GM19468 (cell line): ENCODE measurements around the gene TRPC4AP.
"Not testable (repeated sequence)": the region's sequence is repeated elsewhere in the genome, so short reads cannot be mapped to it uniquely, and the experiment has no call there.

Experiments
- ATAC-seq: cut with Tn5 transposase; IDR thresholded peaks from one replicate; pipeline ENCODE4 v1.9.1; 2021; ENCODE audit warnings: mild to moderate bottlenecking, moderate library complexity, moderate number of reproducible peaks; ENCODE audit not compliant: unreplicated experiment; ENCODE audit errors: extremely low read depth

Gene TRPC4AP

DNA sequence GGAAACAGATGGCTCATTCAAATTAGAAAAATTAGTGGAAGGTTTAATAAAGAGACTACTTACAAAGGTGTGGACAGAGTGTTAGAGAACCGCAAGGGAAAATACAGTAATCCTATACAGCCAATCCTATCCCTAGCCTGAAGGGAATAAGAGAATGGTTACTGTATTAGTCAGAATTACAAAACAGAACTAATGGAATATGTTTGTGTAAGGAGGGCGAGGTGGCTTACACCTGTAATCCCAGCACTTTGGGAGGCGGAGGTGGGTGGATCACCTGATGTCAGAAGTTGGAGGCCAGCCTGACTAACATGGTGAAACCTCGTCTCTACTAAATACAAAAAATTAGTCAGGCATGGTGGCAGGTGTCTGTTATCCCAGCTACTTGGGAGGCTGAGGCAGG lies 16.3 kb upstream of the TRPC4AP start:
- no peak for ATAC-seq

DNA sequence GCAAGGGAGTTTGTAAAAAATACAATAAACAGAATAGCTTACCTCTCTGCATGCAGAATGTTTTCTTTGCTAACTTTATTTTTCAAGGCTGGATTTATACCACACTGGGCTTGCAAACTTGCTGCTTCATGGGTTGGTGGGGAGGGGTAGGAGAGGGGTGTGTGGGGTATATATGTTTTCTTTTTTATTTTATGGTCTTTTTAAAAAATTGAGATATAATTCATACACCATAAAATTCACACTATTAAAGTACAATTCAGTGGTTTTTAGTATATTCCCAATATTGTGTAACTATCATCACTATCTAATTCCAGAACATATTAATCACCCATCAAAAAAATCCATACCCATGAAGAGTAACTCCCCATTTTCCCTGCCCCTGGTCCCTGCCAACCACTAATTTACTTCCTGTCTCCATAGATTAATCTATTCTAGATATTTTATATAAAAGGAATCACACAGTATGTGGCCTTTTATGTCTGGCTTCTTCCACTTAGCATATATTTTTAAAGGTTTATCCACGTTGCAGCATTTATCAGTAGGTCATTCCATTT lies 14.3 kb upstream of the TRPC4AP start:
- no peak for ATAC-seq

DNA sequence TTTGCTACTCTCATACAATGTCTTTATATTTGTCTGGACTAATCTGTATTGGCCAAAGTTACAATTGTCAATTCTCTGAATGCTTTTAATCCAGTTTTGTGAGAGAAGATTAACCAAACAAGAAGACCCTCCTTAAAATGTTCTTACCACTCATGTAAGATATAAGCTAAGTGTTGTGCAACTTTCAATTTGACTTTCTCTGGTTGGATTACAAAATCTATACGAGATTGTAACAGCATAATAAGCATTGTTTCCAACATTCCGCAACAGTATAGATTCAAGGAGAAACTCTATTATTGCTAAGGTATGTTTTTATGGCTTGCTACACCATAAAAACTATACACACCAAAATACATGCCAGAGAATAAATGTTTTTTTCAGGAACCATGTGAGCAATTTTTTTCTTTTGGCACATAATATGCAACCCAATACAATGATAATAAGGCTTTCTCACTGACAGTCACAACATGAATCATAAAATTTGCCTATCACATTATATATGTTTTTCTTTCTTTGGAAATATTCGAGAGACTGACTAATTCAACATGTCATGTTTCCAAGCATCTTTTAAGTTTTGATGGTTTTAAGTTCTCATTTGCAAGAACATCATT lies 12.2 kb upstream of the TRPC4AP start:
- ATAC-seq: no peak

DNA sequence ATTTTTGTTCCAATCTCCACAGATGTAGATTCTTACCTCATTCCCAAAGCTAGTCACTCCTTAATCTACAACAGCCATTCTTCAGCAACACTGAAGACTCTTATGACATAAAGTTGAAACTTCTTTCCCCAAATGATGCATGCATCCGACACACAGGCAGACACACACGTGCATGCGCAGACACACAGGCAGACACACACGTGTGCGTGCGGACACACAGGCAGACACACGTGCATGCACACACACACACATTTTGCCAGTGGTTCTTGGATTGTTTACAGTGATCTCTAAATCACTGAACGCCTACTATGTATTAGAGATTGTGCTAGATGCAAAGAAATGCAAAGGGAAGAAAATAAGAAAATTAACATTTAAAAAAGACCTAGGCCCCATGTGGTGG lies 9.0 kb upstream of the TRPC4AP start:
- no peak for ATAC-seq

DNA sequence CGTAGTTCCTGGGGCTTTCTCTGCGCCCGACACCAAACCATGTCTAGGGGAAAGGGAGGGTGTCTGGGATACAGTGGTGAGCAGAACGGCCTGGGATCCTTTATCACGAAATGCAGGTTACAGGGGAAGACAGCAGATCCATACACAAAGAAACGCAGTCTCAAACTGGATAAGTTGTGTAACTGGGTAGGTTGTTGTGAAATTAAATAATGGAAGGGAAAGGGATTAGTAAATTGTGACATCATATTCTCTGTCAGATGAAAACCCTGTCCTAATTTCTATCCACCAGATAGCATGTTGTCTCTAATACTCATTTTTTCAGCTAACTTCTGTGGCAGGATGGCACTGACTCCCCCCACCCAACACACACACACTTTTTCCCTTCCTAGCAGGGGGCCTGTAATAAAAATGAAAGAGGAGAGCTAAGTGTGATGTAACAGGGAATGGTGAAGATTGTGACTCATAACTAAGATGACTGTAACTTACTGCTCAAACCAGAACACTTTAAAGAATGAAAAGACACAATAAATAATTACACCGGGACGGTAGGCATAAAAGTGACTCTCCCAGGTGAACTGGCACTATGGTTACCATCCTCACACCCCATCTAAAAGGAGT lies 769 bp upstream of the TRPC4AP start:
- ATAC-seq: no peak

DNA sequence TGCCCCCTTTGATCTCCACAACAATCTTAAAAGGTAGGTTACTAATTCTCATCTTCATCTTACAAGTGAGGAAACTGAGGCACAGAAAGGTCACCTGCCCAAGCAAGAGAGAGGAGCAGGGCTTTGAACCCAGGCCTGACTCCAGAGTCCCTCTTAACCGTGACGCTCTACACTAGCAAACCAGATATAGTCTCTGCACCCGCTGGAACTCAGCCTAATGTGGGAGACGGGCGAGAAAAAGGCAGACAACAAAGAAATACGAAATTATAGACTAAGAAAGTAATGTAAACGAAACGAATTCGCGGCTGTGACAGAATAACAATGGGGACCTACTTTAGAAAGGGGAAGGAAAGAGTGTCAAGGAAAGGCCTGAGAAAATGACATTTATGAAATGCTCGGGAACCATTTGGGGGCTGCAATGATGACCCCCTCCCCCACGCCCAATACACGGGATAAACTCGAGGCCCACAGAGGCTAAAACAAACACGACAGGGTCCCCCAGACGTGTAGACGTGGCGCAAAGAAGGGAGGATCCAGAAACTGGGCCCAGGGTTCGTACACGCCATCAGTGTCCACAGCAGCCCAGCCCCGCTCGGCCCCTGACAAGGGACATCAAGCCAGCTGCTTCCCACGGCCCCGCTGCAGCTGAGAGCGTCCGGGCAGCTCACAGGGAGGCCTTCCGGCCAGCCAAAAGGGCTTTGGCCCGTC lies 637 bp downstream of the TRPC4AP start:
- ATAC-seq: no peak

DNA sequence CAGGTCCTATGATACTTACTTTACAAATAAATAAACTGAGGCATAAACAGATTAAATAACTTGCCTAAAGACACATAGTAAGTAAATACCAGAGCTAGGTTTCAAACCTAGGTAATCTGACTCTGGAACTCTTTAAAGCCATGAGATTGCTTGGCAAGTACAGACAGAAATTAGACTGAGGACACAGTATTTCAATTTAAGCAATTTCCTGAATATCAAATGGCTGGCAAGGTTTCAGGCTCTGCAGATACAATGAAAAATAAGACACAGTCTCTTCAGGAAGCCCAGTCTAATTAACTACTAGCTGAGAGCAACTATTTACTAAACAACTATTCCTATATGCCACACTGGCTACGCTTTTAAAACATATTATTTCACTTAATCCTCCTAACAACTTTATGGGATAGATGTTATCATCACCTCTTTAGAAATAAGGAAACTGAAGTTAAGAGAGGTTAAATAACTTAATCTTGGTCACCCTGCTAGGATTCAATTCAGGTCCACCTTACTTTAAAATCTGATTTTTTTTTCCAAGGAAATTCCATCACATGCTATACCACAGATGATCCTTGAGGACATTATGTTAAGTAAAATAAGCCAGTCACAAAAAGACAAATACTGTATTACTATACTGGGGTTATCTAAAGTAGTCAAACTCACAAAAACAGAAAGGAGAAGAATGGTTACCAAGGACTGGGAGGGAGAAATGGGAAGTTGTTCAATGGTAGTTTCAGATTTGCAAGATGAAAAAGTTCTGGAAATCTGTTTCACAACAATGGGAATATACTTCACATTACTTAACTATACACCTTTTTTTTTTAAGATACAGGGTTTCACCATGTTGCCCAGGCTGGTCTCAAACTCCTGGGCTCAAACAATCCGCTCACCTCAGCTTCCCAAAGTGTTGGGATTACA lies 4.1 kb downstream of the TRPC4AP start:
- ATAC-seq: no peak

DNA sequence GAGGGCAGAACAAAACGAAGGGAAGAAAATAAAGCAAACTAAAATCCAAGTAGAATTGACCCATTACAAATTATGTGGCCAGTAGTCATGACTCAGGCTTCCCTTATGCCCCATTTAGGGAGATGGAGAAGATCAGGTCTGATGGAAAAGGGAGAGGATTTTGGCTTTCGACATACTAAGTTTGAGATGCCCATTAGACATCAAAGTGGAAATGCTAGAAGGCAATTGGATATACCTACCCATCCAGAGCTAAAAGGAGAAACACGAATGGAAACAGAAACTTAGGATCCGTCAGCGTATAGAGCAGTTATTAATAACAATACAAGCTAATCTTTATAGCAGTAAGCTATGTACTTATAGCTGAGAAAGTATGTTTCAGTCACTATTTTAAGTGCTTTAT lies 4.8 kb downstream of the TRPC4AP start:
- ATAC-seq: no peak

DNA sequence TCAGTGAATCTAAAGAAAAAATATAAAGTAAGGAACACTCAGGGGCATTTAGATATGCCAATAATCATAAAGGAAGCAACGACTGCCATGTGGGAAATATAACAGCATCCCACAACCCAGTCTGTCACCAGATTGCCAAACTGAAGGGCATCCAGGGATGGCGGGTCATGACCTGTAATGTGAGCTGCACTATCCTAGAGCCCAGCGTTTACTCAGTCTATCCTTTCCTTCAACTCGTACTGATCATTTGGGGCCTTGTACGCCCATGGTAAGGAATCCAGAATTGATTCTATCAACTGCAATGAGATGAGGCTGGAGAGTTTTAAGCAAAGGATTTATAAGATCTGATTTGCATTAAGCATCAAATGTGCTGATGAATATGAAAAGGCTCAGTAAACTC lies 5.3 kb downstream of the TRPC4AP start:
- ATAC-seq: no peak

DNA sequence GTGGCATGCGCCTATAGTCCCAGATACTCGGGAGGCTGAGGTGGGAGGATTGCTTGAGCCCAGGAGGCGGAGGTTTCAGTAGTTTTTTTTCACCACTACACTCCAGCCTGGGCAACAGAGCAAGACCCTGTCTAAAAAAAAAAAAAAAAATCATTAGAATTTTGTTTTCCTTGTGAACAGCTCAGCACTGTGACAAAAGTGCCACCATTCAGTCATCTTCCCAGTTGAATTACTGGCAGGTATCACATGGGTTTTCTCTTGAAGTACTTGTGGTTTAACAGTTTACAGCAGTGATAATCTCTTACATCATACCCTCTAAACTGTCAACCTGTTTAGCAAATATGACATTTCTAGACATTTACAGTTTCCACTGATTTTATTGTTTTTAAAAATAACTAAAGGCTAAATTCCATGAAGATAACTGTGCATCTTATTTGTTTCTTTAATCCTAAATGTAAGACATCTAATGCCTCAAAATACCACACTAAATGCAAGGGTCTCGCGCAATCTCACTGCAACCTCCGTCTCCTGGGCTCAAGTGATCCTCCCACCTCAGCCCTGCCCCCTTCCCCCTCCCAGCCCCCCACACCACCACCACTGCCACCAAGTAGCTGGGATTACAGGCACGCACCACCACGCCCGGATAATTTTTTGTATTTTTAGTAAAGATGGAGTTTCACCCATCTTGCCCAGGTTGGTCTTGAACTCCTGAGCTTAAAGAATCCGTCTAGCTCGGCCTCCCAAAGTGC lies 7.0 kb downstream of the TRPC4AP start:
- no peak for ATAC-seq

DNA sequence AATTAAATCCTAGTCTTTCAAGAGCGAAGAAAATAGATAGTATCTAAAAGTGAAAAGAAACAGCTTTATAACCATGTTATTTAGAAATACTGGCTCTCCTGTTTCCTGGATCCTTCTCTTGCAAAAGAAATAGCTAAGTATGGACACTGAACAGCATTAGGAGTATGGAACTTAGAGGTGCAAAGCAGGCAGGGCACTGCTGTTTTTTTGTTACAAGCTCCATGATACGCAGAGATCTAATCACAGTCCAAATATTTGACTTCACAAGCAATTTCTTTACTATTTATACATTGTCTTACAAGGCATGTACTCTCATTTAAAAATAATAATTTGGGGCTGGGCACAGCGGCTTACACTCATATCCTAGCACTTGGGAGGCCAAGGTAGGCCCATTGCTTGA lies 7.6 kb downstream of the TRPC4AP start:
- ATAC-seq: no peak

DNA sequence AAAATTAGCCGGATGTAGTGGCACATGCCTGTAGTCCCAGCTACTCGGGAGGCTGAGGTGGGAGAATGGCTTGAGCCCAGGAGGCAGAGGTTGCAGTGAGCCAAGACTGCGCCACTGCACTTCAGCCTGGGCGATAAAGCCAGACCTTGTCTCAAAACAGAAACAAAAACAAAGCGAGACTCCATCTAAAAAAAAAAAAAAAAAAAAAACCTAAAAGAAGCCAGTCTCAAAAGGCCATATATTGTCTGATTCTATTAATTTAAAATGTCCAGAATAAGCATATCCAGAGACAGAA lies 12.3 kb downstream of the TRPC4AP start:
- not testable (repeated sequence) for ATAC-seq

DNA sequence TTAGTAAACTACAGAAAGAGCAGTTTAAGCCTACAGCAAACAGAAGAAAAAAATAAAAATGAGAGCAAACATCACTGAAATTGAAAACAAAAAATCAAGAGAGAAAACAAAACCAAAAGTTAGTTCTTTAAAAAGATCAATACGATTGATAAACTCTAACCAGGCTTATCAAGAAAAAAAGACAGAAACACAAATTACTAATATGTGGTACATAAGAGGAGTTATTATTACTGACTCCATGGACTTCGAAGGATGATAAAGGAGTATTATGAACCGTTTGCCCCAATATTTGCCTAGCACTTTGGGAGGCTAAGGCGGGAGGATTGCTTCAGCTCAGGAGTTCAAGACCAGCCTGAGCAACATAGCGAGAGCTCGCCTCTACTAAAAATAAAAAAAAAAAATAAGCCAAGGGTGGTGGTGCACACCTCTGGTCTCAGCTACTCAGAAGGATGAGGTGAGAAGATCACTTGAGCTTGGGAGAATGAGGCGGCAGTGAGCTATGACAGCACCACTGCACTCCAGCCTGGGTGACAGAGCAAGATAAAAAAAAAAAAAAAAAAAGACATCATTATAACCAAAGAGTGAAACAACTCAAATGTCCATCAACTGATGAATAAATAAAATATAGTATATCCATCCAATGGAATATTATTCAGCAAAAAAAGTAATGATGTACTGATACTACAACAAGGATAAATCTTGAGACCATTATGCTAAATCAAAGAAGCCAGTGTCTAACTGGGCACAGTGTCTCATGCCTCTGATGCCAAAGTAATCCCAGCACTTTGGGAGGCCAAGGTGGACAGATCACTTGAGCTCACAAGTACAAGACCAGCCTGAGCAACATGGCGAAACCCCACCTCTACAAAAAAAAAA lies 12.9 kb downstream of the TRPC4AP start:
- ATAC-seq: no peak

DNA sequence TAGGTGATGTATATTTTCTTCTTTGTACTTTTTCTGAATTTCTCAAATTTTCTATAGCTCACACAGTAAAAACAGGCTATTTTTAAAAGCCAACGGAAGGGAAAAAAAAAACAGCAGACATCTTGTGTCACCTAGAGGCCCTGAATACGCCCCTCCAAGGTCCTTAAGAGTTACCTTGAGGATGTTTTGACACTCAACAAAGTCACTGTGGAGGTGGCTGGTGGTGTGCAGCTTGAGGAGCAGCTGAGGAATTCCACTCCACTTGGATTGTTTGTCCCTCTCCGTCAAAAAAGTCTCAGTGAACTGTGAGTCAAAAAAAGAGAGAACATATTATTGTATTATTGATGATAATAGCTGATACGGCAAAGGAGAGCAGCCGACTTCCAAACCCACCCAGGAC lies 14.7 kb downstream of the TRPC4AP start:
- no peak for ATAC-seq

DNA sequence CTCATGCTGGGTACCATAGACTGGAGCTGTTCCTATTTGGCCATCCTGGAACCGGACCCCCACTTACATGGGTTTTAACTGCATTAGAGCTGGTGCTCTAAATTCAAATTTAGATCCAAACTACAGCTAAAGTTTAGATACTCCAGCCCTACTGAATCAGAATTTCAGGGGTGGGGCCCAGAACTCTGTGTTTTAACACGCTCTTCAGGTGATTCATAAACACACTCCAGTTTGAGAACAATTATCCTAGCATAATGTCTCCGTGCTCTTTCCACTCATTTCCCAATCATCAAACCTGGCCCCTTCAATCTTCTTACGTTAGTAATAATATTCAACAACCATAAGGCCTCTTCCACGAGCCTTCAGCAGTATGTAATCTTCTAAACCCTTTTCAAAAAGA lies 15.3 kb downstream of the TRPC4AP start:
- ATAC-seq: no peak

DNA sequence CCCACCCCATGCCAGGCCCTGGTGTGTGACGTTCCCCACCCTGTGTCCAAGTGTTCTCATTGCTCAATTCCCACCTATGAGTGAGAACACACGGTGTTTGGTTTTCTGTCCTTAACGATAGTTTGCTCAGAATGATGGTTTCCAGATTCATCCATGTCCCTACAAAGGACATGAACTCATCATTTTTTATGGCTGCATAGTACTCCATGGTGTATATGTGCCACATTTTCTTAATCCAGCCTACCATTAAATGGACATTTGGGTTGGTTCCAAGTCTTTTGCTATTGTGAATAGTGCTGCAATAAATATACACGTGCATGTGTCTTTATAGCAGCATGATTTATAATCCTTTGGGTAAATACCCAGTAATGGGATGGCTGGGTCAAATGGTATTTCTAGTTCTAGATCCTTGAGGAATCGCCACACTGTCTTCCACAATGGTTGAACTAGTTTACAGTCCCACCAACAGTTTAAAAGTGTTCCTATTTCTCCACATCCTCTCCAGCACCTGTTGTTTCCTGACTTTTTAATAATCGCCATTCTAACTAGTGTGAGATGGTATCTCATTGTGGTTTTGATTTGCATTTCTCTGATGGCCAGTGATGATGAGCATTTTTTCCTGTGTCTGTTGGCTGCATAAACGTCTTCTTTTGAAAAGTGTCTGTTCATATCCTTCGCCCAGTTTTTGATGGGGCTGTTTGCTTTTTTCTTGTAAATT lies 21.0 kb downstream of the TRPC4AP start:
- ATAC-seq: not testable (repeated sequence)

DNA sequence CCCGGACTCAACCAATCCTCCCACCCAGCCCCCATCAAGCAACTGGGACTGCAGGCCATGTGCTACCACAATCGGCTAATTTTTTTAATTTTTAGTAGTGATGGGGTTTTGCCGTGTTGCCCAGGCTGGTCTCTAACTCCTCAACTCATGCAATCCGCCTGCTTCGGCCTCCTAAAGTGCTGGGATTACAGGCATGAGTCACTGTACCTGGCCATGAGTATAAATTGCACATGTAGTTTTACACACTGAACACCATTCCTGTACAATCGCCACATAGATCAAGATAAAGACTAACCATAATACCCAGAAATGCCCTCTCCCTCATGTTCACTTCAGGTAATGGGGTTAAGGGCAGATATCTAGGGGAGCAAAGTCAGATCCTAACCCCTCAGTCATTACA lies 26.4 kb downstream of the TRPC4AP start:
- no peak for ATAC-seq

DNA sequence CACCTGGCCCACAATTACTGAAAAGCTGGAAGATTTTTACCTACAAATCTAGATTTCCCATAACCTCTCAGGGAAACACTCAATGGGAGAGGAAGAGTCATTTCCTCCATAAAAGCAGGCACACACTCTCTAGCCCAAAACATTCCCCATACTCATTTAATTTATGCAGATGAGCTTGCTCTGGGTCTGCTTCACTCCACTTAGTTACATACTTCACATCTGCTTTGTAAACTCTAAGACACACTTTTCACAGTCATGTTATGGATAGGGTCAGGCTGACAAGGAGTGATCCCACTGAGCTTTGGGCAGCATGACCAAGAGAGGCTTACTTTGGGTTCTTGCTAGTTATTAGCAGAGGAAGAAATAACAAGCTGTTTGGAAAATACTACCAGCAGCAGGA lies 27.4 kb downstream of the TRPC4AP start:
- no peak for ATAC-seq
